ENCODE measurements around the gene TVP23A.
"Not testable (repeated sequence)": the region's sequence is repeated elsewhere in the genome, so short reads cannot be mapped to it uniquely, and the experiment has no call there.

DNA sequence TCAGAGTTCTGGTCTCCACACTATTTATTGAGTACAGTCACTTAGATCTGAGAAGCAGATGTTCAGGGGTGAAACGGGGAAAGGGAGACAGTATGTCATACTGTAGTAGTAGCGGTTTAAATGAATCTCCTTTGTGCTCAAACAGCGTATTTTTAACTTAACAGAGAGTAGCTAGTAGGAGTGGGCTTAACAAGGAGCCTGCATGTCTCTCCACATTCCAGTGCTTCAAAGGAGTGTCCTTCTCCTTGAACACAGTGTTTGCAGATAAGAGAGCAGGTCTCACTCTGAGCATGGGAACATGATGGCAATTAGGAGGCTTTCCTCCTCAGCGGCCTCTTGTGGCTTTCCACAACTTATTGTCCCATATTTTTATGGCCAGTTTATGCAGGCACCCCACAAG is 30.0 kb downstream of the TVP23A start:
- TF ChIP-seq CTCF, POLR2A (IDR thresholded peaks at IDR 0.05): not testable (repeated sequence)

Measured in right lobe of liver (tissue), 4 donors.